HEK293 (cell line): Measurements from ENCODE around the gene MAP3K6.

ENCODE experiments used
- AEBP2 ChIP-seq: fragments of 450-650 bp; formaldehyde crosslinking; IDR thresholded peaks from 2 replicates; pipeline ENCODE4 v1.5.1; 2016; ENCODE audit warnings: missing biosample characterization, missing genetic modification characterization, borderline replicate concordance
- BCL11A ChIP-seq: fragments of 450-650 bp; formaldehyde crosslinking; IDR thresholded peaks from 2 replicates; pipeline ENCODE4 v1.5.1; 2016; ENCODE audit warnings: low read depth, missing biosample characterization, missing genetic modification characterization
- BCL11B ChIP-seq: fragments of 450-650 bp; formaldehyde crosslinking; IDR thresholded peaks from 2 replicates; pipeline ENCODE4 v1.5.1; 2016; ENCODE audit warnings: low read depth, missing biosample characterization, missing genetic modification characterization
- GLI4 ChIP-seq: fragments of 450-650 bp; formaldehyde crosslinking; IDR thresholded peaks from 2 replicates; pipeline ENCODE4 v1.5.1; 2016; ENCODE audit warnings: missing biosample characterization, missing genetic modification characterization
- GLIS1 ChIP-seq: fragments of 450-650 bp; formaldehyde crosslinking; IDR thresholded peaks from 2 replicates; pipeline ENCODE4 v1.5.1; 2016; ENCODE audit warnings: missing biosample characterization, missing genetic modification characterization
- GLIS2 ChIP-seq: fragments of 450-650 bp; formaldehyde crosslinking; IDR thresholded peaks from 2 replicates; pipeline ENCODE4 v1.5.1; 2016; ENCODE audit warnings: missing biosample characterization, missing genetic modification characterization
- OSR2 ChIP-seq: fragments of 450-650 bp; formaldehyde crosslinking; IDR thresholded peaks from 2 replicates; pipeline ENCODE4 v1.5.1; 2016; ENCODE audit warnings: missing biosample characterization, missing genetic modification characterization
- SP2 ChIP-seq: fragments of 450-650 bp; formaldehyde crosslinking; IDR thresholded peaks from 2 replicates; pipeline ENCODE4 v1.5.1; 2016; ENCODE audit warnings: missing biosample characterization, missing genetic modification characterization
- TRIM28 ChIP-seq: IDR thresholded peaks from 2 replicates; pipeline ENCODE4 v1.6.1; 2011; ENCODE audit warnings: low read length, control low read depth, borderline replicate concordance
- ZBTB10 ChIP-seq: fragments of 450-650 bp; formaldehyde crosslinking; IDR thresholded peaks from 2 replicates; pipeline ENCODE4 v1.5.1; 2016; ENCODE audit warnings: missing biosample characterization, missing genetic modification characterization
- ZBTB20 ChIP-seq: fragments of 450-650 bp; formaldehyde crosslinking; IDR thresholded peaks from 2 replicates; pipeline ENCODE4 v1.5.1; 2016; ENCODE audit warnings: missing biosample characterization, missing genetic modification characterization
- ZBTB49 ChIP-seq: fragments of 450-650 bp; formaldehyde crosslinking; IDR thresholded peaks from 2 replicates; pipeline ENCODE4 v1.5.1; 2016; ENCODE audit warnings: missing biosample characterization, missing genetic modification characterization, low read depth
- ZNF10 ChIP-seq: fragments of 450-650 bp; formaldehyde crosslinking; IDR thresholded peaks from 2 replicates; pipeline ENCODE4 v1.5.1; 2017; ENCODE audit warnings: missing biosample characterization, missing genetic modification characterization
- ZNF169 ChIP-seq: fragments of 450-650 bp; formaldehyde crosslinking; IDR thresholded peaks from 2 replicates; pipeline ENCODE4 v1.5.1; 2016; ENCODE audit warnings: missing biosample characterization, missing genetic modification characterization
- ZNF175 ChIP-seq: fragments of 450-650 bp; formaldehyde crosslinking; IDR thresholded peaks from 2 replicates; pipeline ENCODE4 v1.5.1; 2016; ENCODE audit warnings: missing biosample characterization, missing genetic modification characterization
- ZNF221 ChIP-seq: fragments of 450-650 bp; formaldehyde crosslinking; IDR thresholded peaks from 2 replicates; pipeline ENCODE4 v1.5.1; 2017; ENCODE audit warnings: missing biosample characterization, missing genetic modification characterization, borderline replicate concordance
- ZNF223 ChIP-seq: fragments of 450-650 bp; formaldehyde crosslinking; IDR thresholded peaks from 2 replicates; pipeline ENCODE4 v1.5.1; 2016; ENCODE audit warnings: missing biosample characterization, missing genetic modification characterization
- ZNF394 ChIP-seq: fragments of 450-650 bp; formaldehyde crosslinking; IDR thresholded peaks from 2 replicates; pipeline ENCODE4 v1.5.1; 2016; ENCODE audit warnings: missing biosample characterization, missing genetic modification characterization, mild to moderate bottlenecking, moderate library complexity, borderline replicate concordance
- ZNF433 ChIP-seq: fragments of 450-650 bp; formaldehyde crosslinking; IDR thresholded peaks from 2 replicates; pipeline ENCODE4 v1.5.1; 2016; ENCODE audit warnings: missing biosample characterization, missing genetic modification characterization, low read depth
- ZNF48 ChIP-seq: fragments of 450-650 bp; formaldehyde crosslinking; IDR thresholded peaks from 2 replicates; pipeline ENCODE4 v1.5.1; 2016; ENCODE audit warnings: missing biosample characterization, missing genetic modification characterization
- ZNF76 ChIP-seq: fragments of 450-650 bp; formaldehyde crosslinking; IDR thresholded peaks from 2 replicates; pipeline ENCODE4; 2016; ENCODE audit warnings: low read depth, missing biosample characterization, missing genetic modification characterization, borderline replicate concordance
- ZNF785 ChIP-seq: fragments of 450-650 bp; formaldehyde crosslinking; IDR thresholded peaks from 2 replicates; pipeline ENCODE4 v1.5.1; 2016; ENCODE audit warnings: missing biosample characterization, missing genetic modification characterization
- ZSCAN4 ChIP-seq: fragments of 450-650 bp; formaldehyde crosslinking; IDR thresholded peaks from 2 replicates; pipeline ENCODE4 v1.5.1; 2017; ENCODE audit warnings: missing biosample characterization, missing genetic modification characterization
- TF ChIP-seq, protein P1 (sequence below): fragments of 450-650 bp; formaldehyde crosslinking; IDR thresholded peaks from 2 replicates; pipeline ENCODE4 v1.5.1; 2016; ENCODE audit warnings: missing biosample characterization, missing genetic modification characterization
- TF ChIP-seq, protein P2 (sequence below): fragments of 450-650 bp; formaldehyde crosslinking; IDR thresholded peaks from 2 replicates; pipeline ENCODE4 v1.5.1; 2016; ENCODE audit warnings: missing biosample characterization, missing genetic modification characterization

MAP3K6 gene

DNA sequence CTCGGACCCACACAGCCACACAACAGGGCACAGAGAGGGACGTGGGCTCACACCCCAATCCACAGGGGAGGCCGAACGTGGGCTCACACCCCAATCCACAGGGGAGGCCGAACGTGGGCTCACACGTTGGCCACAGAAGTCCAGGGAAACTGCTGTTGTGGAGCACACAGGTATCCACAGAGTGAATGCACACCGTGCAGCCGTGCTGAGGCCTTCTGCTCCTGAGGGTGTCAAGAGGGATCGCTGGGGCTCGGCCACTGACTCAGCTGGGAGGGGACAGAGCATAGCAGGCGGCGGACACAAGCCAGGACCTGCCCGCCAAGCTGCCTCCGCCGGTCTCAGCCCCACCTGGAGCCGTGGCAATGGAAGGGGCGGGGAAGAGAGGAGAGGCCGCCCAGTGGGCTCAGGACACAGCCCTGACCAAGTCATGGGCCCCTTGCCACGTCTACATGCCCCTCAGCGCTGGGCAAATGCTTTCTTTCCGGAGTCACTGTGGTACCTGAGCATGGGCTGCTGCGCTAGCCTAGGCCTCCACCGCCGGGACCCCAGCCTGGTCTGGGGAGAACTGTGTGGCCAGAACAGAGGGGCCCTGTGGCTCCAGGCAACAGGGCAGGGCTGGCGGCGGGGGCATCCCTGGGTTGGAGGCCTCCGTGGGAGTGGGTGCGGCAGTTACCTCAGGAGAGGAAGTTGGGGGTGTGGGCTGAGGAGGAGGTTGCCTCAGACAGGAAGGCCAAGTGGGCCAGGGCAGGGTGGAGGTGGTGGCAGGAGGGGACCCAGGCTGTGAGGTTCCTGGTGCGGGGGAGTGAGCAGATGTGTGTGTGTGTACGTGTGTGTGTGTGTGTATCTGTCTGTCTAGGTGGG, 23.8 kb downstream of the MAP3K6 start (continued):
- no peak for TF ChIP-seq ZNF76 (tag by site-specific recombination)
- 0 out of 2 replicates have a peak, but pooled peaks have one; percentile 27 for TF ChIP-seq BCL11A (tag by site-specific recombination)
- TF ChIP-seq ZNF221 (tag by site-specific recombination): no peak
- TF ChIP-seq ZNF48 (tag by site-specific recombination): no peak
- 0 out of 2 replicates have a peak, but pooled peaks have one; percentile 44 for TF ChIP-seq GLI4
- peak; percentile 94 for TF ChIP-seq ZNF223
- TF ChIP-seq ZBTB20 (tag by site-specific recombination): peak; percentile 53
- 0 out of 2 replicates have a peak, but pooled peaks have one; percentile 26 for TF ChIP-seq TRIM28
- peak; percentile 68 for TF ChIP-seq OSR2 (tag by site-specific recombination)
- no peak for TF ChIP-seq ZNF433
- TF ChIP-seq SP2: peak; percentile 60
- no peak for TF ChIP-seq ZNF10
- TF ChIP-seq, protein P1, sequence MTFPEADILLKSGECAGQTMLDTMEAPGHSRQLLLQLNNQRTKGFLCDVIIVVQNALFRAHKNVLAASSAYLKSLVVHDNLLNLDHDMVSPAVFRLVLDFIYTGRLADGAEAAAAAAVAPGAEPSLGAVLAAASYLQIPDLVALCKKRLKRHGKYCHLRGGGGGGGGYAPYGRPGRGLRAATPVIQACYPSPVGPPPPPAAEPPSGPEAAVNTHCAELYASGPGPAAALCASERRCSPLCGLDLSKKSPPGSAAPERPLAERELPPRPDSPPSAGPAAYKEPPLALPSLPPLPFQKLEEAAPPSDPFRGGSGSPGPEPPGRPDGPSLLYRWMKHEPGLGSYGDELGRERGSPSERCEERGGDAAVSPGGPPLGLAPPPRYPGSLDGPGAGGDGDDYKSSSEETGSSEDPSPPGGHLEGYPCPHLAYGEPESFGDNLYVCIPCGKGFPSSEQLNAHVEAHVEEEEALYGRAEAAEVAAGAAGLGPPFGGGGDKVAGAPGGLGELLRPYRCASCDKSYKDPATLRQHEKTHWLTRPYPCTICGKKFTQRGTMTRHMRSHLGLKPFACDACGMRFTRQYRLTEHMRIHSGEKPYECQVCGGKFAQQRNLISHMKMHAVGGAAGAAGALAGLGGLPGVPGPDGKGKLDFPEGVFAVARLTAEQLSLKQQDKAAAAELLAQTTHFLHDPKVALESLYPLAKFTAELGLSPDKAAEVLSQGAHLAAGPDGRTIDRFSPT (tag by site-specific recombination): peak; percentile 60; the same call in 1 of the 2 replicates
- TF ChIP-seq, protein P2, sequence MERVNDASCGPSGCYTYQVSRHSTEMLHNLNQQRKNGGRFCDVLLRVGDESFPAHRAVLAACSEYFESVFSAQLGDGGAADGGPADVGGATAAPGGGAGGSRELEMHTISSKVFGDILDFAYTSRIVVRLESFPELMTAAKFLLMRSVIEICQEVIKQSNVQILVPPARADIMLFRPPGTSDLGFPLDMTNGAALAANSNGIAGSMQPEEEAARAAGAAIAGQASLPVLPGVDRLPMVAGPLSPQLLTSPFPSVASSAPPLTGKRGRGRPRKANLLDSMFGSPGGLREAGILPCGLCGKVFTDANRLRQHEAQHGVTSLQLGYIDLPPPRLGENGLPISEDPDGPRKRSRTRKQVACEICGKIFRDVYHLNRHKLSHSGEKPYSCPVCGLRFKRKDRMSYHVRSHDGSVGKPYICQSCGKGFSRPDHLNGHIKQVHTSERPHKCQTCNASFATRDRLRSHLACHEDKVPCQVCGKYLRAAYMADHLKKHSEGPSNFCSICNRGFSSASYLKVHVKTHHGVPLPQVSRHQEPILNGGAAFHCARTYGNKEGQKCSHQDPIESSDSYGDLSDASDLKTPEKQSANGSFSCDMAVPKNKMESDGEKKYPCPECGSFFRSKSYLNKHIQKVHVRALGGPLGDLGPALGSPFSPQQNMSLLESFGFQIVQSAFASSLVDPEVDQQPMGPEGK (tag by site-specific recombination): peak; percentile 59
- TF ChIP-seq GLIS1: peak; percentile 24
- TF ChIP-seq ZBTB10 (tag by site-specific recombination): peak; percentile 23; the same call in 1 of the 2 replicates
- no peak for TF ChIP-seq ZNF175 (tag by site-specific recombination)
- no peak for TF ChIP-seq BCL11B (tag by site-specific recombination)
- TF ChIP-seq AEBP2 (tag by site-specific recombination): no peak
- TF ChIP-seq ZNF394 (tag by site-specific recombination): no peak
- 0 out of 2 replicates have a peak, but pooled peaks have one; percentile 48 for TF ChIP-seq ZNF169
- peak; percentile 82 for TF ChIP-seq ZSCAN4 (tag by site-specific recombination)
- TF ChIP-seq GLIS2 (tag by site-specific recombination): peak; percentile 47
- no peak for TF ChIP-seq ZBTB49 (tag by site-specific recombination)
- TF ChIP-seq ZNF785 (tag by site-specific recombination): no peak
